ENCODE data around the gene TRPM2. TPM values are rescaled to one million over a fixed set of nuclear protein-coding genes. Genes with fewer than 3 reads are reported as not detected.

The TRPM2 gene
- total RNA-seq = 10 to 100 TPM; 35.6 to 40.9 TPM

DNA sequence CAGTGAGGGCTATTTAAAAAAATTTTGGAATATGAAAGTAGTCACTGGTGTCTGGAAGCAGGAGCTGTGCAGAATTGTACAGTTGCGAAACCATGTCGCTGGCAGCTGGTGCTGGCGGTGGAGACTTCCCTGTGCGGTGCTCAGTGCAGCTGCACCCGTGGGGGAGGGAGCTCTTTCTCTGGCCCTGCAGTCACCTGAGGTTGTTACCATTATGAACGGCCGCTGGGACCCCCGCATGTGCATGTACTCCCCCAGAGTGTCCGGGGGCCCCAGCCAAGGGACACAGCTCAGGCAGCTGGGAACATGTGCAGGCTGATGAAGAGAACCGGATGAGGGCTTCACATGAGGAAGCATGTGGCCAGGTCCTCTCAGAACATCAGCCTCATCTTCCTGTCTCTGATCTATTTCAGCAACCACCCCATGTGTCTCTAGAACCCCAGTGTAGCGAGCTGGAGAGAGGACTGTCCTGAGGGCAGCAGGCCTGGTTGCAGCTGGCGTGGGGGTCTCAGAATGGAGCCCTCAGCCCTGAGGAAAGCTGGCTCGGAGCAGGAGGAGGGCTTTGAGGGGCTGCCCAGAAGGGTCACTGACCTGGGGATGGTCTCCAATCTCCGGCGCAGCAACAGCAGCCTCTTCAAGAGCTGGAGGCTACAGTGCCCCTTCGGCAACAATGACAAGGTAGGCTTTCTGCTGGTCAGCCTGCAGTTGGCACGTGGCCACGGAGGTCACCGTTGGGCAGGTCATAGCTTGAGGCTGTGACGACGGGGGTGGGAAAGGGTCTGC is at the start of gene TRPM2:
TRPM2 (plus strand) TSS at position 431 of the 780 bp plus-strand sequence; CDS start at position 511, 80 bp downstream.
- H3K36me3 Mint-ChIP-seq (ENCODE audit: low read depth) = peaks cover 54% of the 10 kb centered on the region
- CTCF ChIA-PET = interaction anchor here (0.7 to 1.5 kb wide), 10 partner anchors 9 to 574 kb away, joined by 3 to 6 read pairs (median 3); no protein-coding TSS in a partner anchor
- ATAC-seq = peak; percentile 83
- peak; percentile 74 for DNase-seq
- peak within 1 kb of the TSS; percentile 76 for H3K4me3 Mint-ChIP-seq
- H3K27ac Mint-ChIP-seq = peak within 1 kb of the TSS; percentile 83
- H3K4me1 Mint-ChIP-seq (ENCODE audit: low read depth) = peaks cover 60% of the 10 kb centered on the region
- POLR2A ChIA-PET = interaction anchor here (1.0 to 1.5 kb wide), 3 partner anchors 9 to 22 kb away, joined by 3 to 10 read pairs (median 4); partner anchors contain the start of gene CFAP410
- H3K27me3 Mint-ChIP-seq (ENCODE audit: low read depth) = peaks cover 5% of the 10 kb centered on the region
- H3K9me3 Mint-ChIP-seq (ENCODE audit: insufficient read depth) = peaks cover 3% of the 10 kb centered on the region

DNA sequence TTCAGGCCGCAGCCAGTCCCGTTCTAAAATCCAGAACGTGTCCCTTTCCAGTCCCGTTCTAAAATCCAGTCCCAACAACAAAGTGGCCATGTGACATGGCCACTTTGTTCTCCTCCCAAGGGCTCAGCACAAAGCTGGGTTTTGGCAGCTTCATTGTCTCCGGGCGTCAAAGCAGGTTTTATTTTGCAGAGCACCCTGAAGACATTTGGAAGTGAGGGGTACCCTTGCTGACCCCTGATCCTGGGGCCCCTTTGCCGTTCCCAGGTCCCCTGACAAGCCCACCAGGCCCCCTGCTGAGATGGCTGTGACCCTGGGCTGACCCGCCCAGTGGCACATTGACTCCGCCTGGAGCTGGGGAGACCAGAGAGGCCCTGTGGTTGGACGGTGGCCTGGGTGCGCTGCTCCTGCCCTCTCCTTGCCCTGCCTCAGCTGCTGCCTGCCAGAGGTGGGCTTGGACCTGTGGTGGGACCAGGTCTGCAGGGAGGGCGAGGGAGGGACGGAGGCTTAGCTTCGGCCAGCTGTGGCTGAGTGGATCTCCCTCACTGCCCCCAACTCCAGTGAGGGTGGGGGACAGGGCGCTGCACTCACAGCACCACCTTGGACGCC is 49.3 kb upstream of the TRPM2 start:
- no peaks in the 10 kb centered on the region for H3K9me3 Mint-ChIP-seq (ENCODE audit: insufficient read depth)
- H3K27me3 Mint-ChIP-seq (ENCODE audit: low read depth) = no peaks in the 10 kb centered on the region
- no peak overlapping the region for H3K27ac Mint-ChIP-seq
- peaks cover 26% of the 10 kb centered on the region for H3K36me3 Mint-ChIP-seq (ENCODE audit: low read depth)
- CTCF ChIA-PET = interaction anchor here (0.8 to 1.5 kb wide), 4 partner anchors 10 to 190 kb away, joined by 3 to 6 read pairs (median 4); no protein-coding TSS in a partner anchor
- DNase-seq (no peak), ATAC-seq (no peak)
- H3K4me3 Mint-ChIP-seq = no peak overlapping the region
- H3K4me1 Mint-ChIP-seq (ENCODE audit: low read depth) = peaks cover 44% of the 10 kb centered on the region
- POLR2A ChIA-PET = interaction anchor here (1.0 kb wide), 1 partner anchor 15 kb away, joined by 4 read pairs; no protein-coding TSS in a partner anchor

DNA sequence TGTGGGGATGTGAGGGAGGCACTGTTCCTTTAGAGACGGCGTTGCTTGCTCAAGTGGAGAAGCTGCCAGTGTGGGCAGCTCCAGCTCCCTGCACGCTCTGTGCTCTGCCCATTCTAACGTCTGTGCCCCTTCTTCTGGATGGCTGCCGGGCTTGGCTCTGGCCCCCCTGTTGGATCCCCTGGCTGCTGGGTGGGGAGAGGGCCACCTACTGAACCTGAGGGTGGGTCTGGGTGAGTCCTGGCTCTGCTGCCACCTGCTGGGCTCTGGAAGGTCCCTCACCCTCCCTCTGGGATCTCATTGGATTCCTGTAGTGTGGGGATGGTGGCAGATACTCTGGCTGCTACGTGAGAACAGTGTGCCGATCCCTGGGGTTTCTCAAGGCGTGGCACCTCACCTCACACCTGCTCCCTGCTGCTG is 48.5 kb upstream of the TRPM2 start:
- Mint-ChIP-seq H3K9me3 (ENCODE audit: insufficient read depth) (no peaks in the 10 kb centered on the region), H3K36me3 (ENCODE audit: low read depth) (peaks cover 23% of the 10 kb centered on the region), H3K4me3 (no peak overlapping the region), H3K27me3 (ENCODE audit: low read depth) (no peaks in the 10 kb centered on the region), H3K27ac (peak overlapping the region; percentile 17), H3K4me1 (ENCODE audit: low read depth) (peaks cover 40% of the 10 kb centered on the region)
- ChIA-PET CTCF (interaction anchor here (1.5 kb wide), 1 partner anchor 189 kb away, joined by 3 read pairs; no protein-coding TSS in a partner anchor), POLR2A (interaction anchor here (1.0 kb wide), 1 partner anchor 14 kb away, joined by 4 read pairs; no protein-coding TSS in a partner anchor)
- DNase-seq = peak; percentile 55
- no peak for ATAC-seq

DNA sequence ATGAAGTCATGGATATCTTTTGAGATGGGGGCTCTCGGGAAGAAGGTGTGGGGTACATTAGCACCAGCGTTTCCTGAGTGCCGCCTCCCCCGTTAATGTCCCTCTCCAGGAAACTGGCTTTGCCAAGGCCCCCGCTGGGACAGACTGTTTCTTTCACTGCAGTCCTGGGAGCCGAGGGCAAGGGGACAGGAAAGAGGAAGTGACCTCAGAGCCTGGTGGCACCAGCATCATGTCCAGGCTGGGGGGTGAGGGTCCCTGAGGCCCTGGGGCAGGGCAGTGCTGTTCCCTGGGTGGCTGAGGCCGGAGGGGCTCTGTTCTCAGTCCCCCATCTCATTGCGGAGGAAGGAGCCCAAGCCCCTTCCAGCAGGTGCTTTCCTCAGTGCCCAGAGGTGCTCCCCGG is 47.7 kb upstream of the TRPM2 start:
- CTCF ChIA-PET = no interaction called here
- Mint-ChIP-seq H3K27me3 (ENCODE audit: low read depth) (no peaks in the 10 kb centered on the region), H3K36me3 (ENCODE audit: low read depth) (peaks cover 23% of the 10 kb centered on the region), H3K9me3 (ENCODE audit: insufficient read depth) (no peaks in the 10 kb centered on the region), H3K4me3 (no peak overlapping the region), H3K27ac (no peak overlapping the region), H3K4me1 (ENCODE audit: low read depth) (peaks cover 39% of the 10 kb centered on the region)
- POLR2A ChIA-PET = no interaction called here
- DNase-seq = no peak
- no peak for ATAC-seq

DNA sequence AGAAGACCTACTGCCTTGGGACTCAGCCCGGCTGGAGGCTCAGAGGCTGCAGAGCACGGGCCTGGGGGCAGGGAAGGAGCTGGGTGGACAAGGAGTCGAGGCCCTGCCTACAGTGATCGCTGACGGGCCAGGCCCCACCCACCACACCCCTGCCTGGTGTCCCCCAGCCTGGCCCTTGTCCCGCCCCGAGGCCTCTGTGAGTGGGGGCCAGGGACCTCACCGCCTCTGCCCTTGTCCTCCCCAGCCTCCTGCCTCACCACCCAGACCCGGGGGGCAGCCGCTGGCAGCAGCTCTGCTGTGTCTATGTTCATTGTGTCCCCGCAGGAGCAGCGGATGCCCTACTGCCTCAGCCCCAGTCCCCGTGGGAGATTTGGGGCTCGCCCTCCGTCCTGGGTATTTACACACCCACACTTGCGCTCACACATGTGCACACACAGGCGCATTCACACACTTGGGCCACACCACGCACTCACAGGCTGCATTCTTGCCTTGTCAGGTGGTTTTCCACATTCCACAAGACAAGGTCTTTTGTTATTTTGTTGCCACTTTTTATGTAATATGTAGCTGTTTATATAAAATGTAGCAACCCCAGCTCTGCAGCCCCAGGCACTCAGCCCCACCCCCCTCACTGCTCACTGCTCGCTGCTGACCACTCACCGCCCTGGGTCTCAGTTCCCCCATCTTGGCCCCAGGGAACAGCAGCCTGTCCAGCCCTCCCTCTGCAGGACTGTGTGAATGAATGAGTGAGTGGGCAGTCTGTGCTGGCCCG is 46.3 kb upstream of the TRPM2 start:
- POLR2A ChIA-PET = no interaction called here
- Mint-ChIP-seq H3K9me3 (ENCODE audit: insufficient read depth) (no peaks in the 10 kb centered on the region), H3K36me3 (ENCODE audit: low read depth) (peaks cover 24% of the 10 kb centered on the region), H3K4me1 (ENCODE audit: low read depth) (peaks cover 25% of the 10 kb centered on the region), H3K27me3 (ENCODE audit: low read depth) (no peaks in the 10 kb centered on the region), H3K4me3 (no peak overlapping the region), H3K27ac (no peak overlapping the region)
- DNase-seq = no peak
- CTCF ChIA-PET = no interaction called here
- no peak for ATAC-seq

DNA sequence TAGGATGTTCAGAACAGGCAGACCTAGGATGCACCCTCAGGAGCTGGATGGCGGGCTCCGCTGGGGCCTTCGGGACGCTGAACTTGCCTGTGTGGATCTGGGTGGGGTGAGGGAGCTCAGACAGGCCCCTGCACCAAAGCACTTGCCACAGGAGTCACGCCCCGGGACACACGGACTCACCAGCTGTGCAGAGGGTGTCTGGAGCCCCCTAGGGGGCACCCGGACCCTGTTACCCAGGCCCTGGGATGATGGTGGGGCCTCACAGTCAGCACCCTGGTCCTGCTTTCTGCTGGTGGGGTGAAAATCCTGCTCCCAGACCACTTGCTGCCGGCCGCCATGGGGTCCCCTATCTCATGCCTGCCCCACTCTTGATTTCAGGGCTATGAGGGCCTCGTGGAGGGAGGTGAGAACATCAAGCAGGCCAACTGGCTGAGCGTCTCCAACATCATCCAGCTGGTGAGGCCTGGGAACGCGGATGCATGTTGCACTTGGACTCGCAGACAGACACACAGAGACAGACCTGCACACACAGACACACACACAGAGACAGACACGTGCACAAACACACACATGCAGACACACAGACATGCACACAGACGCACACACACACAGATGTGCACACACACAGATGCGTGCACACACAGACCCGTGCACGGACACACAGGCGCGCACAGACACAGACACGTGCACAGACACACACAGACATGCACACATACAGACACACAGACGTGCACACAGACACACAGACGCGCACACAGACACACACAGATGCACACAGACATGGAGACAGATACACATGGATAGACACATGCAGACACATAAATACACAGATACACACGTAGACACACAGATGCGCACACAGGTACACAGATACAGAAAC is 42.6 kb upstream of the TRPM2 start:
- Mint-ChIP-seq H3K9me3 (ENCODE audit: insufficient read depth) (no peaks in the 10 kb centered on the region), H3K4me1 (ENCODE audit: low read depth) (peaks cover 2% of the 10 kb centered on the region), H3K4me3 (no peak overlapping the region), H3K27ac (no peak overlapping the region), H3K36me3 (ENCODE audit: low read depth) (peaks cover 19% of the 10 kb centered on the region), H3K27me3 (ENCODE audit: low read depth) (no peaks in the 10 kb centered on the region)
- ATAC-seq (no peak), DNase-seq (no peak)
- ChIA-PET CTCF (no interaction called here), POLR2A (no interaction called here)

DNA sequence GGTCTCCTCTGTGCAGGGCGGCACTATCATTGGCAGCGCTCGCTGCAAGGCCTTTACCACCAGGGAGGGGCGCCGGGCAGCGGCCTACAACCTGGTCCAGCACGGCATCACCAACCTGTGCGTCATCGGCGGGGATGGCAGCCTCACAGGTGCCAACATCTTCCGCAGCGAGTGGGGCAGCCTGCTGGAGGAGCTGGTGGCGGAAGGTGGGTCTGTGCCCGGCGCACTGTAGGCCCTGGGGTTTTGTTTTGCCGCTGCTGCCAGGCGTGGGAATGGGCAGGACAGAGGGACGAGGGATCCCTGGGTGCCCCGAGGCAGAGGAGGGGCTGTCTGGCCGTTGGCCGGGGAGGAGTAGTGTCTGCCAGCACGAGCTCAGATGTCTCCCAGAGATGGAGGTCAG is 41.3 kb upstream of the TRPM2 start:
- ChIA-PET POLR2A (no interaction called here), CTCF (no interaction called here)
- Mint-ChIP-seq H3K36me3 (ENCODE audit: low read depth) (peaks cover 23% of the 10 kb centered on the region), H3K9me3 (ENCODE audit: insufficient read depth) (no peaks in the 10 kb centered on the region), H3K27ac (no peak overlapping the region), H3K27me3 (ENCODE audit: low read depth) (no peaks in the 10 kb centered on the region), H3K4me1 (ENCODE audit: low read depth) (peaks cover 2% of the 10 kb centered on the region), H3K4me3 (no peak overlapping the region)
- no peak for DNase-seq
- no peak for ATAC-seq

DNA sequence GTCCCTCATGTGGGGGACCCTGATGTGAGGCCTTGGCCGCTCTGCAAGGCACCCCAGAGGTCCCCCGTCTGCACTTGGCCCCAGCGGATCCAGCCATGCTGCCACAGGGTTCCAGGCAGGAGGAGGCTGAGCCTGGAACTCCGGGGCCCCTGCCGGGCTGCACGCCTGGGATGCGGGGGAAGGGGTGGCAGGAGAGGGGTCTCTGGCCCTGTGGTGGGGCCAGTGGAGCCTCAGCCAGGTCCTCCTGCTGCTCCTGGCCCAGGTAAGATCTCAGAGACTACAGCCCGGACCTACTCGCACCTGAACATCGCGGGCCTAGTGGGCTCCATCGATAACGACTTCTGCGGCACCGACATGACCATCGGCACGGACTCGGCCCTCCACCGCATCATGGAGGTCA is 40.7 kb upstream of the TRPM2 start:
- Mint-ChIP-seq H3K4me3 (no peak overlapping the region), H3K36me3 (ENCODE audit: low read depth) (peaks cover 19% of the 10 kb centered on the region), H3K27ac (no peak overlapping the region), H3K9me3 (ENCODE audit: insufficient read depth) (no peaks in the 10 kb centered on the region), H3K4me1 (ENCODE audit: low read depth) (no peaks in the 10 kb centered on the region), H3K27me3 (ENCODE audit: low read depth) (no peaks in the 10 kb centered on the region)
- CTCF ChIA-PET = no interaction called here
- DNase-seq (no peak), ATAC-seq (no peak)
- POLR2A ChIA-PET = no interaction called here

DNA sequence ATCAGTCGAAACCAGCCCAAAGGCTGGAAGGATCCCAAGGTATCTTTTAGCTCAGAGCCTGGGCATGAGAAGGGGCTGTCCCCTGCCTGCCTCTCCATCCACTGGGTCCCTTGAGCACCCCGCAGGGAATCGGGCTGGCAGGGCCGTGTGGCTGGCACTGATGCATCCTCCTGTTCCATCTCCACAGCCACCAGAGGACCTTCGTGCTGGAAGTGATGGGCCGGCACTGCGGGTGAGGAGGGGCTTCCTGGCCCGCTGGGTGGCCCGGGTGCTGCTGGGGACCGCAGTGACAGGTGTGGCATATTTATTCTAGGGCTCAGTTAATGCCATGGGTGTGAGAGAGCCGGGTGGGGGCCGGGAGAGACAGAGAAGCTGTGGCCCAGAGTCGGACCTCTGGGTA is 40.0 kb upstream of the TRPM2 start:
- POLR2A ChIA-PET = no interaction called here
- Mint-ChIP-seq H3K4me1 (ENCODE audit: low read depth) (no peaks in the 10 kb centered on the region), H3K27me3 (ENCODE audit: low read depth) (no peaks in the 10 kb centered on the region), H3K9me3 (ENCODE audit: insufficient read depth) (no peaks in the 10 kb centered on the region), H3K27ac (no peak overlapping the region), H3K4me3 (no peak overlapping the region), H3K36me3 (ENCODE audit: low read depth) (peaks cover 15% of the 10 kb centered on the region)
- ATAC-seq (no peak), DNase-seq (no peak)
- CTCF ChIA-PET = no interaction called here

DNA sequence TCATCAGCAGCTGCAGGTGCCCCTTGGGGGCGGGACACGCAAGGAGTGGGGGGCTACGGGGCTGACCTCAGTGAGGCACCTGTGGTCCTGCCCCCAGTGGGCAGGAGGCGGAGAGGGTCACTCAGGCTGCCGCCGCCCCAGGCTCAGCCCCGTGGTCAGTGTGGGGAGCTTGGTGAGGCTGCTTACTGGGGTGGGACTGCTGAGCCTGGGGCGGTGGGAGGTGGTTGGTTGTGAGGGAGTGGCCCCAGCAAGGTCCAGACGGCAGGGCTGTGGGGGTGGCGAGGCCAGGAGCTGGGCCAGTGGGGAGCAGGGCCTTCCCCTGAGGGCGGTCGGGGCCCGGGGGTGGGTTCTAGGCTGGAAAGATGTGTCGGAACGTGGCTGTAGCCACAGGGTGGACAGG is 39.3 kb upstream of the TRPM2 start:
- no peak for DNase-seq
- Mint-ChIP-seq H3K4me3 (no peak overlapping the region), H3K9me3 (ENCODE audit: insufficient read depth) (no peaks in the 10 kb centered on the region), H3K27me3 (ENCODE audit: low read depth) (no peaks in the 10 kb centered on the region), H3K4me1 (ENCODE audit: low read depth) (no peaks in the 10 kb centered on the region), H3K36me3 (ENCODE audit: low read depth) (peaks cover 16% of the 10 kb centered on the region), H3K27ac (no peak overlapping the region)
- ATAC-seq = no peak
- ChIA-PET POLR2A (no interaction called here), CTCF (no interaction called here)

DNA sequence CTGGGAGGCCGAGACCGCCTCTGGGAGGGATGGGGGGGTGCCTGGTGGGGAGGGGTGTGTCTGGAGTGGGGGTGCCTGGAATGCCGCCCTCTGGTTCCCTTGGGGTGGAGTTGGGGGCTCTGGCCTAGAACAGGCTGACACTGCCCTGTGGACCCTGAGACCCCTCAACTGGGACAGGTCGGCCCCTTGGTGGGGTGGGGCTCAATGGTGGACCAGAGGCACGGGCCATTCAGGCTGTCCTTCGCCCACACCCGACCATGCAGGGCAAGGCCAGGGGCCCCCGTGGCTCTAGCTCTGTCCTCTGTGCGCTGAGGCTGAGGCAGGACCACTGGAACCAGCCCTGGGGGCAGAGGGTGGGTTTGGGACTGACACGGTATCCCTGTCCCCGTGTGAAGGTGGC is 38.9 kb upstream of the TRPM2 start:
- POLR2A ChIA-PET = no interaction called here
- DNase-seq (no peak), ATAC-seq (no peak)
- H3K9me3 Mint-ChIP-seq (ENCODE audit: insufficient read depth) = no peaks in the 10 kb centered on the region
- no peak overlapping the region for H3K4me3 Mint-ChIP-seq
- H3K4me1 Mint-ChIP-seq (ENCODE audit: low read depth) = no peaks in the 10 kb centered on the region
- H3K36me3 Mint-ChIP-seq (ENCODE audit: low read depth) = peaks cover 20% of the 10 kb centered on the region
- no peaks in the 10 kb centered on the region for H3K27me3 Mint-ChIP-seq (ENCODE audit: low read depth)
- CTCF ChIA-PET = no interaction called here
- no peak overlapping the region for H3K27ac Mint-ChIP-seq
